CD4-positive, alpha-beta T cell (primary cell): ENCODE results near the gene ECHDC3. TPM values are rescaled to one million over a fixed set of nuclear protein-coding genes. Genes with fewer than 3 reads are reported as not detected.

Experiments used
- ATAC-seq: fragments of 200-7000 bp; cut with Tn5 transposase; one replicate; pipeline ENCODE4 v1.10.0; 2022; ENCODE audit warnings: mild to moderate bottlenecking; ENCODE audit not compliant: poor library complexity
- CTCF ChIA-PET: fragments of 350-600 bp; sonication (Branson Sonifier 250); formaldehyde crosslinking; loops from one replicate; lab custom pipeline; 2021; ENCODE audit warnings: antibody characterized with exemption, inconsistent platforms; lab: Charles Lee
- POLR2A ChIA-PET: fragments of 350-600 bp; sonication (Branson Sonifier 250); formaldehyde crosslinking; loops from one replicate; lab custom pipeline; 2021; ENCODE audit warnings: antibody characterized with exemption, inconsistent platforms; lab: Charles Lee
- DNase-seq, 14 experiments: peaks; one replicate each; pipeline ENCODE4 v3.0.0-alpha.2; 2013 to 2020; ENCODE audit warnings: mixed read lengths in 2 of 14
- H3K27ac ChIP-seq, 2 donors: one replicate each; pipeline versions ENCODE4 v1.5.1 to v1.7.0; 2013; ENCODE audit warnings: low read length in 2 of 2, low read depth in 1 of 2, mild to moderate bottlenecking in 1 of 2
- H3K27me3 ChIP-seq, 2 experiments: 1 replicate in 1 of 2; 2 replicates in 1 of 2; pipeline versions ENCODE4 v1.6.1 to v1.7.0; 2013; ENCODE audit warnings: low read length in 2 of 2, control low read depth in 1 of 2, mild to moderate bottlenecking in 1 of 2, moderate library complexity in 1 of 2; ENCODE audit not compliant: insufficient read depth in 2 of 2, control insufficient read depth in 1 of 2
- H3K36me3 ChIP-seq: one replicate; pipeline ENCODE4 v1.6.1; 2013; ENCODE audit warnings: low read length, control low read depth; ENCODE audit not compliant: insufficient read depth
- H3K4me1 ChIP-seq: one replicate; pipeline ENCODE4 v1.6.1; 2013; ENCODE audit warnings: low read length, control low read depth; ENCODE audit not compliant: insufficient read depth
- H3K4me3 ChIP-seq: one replicate; pipeline ENCODE4 v1.5.1; 2013; ENCODE audit warnings: mild to moderate bottlenecking, low read length, moderate library complexity
- H3K9me3 ChIP-seq, 2 experiments: 1 replicate in 1 of 2; 2 replicates in 1 of 2; pipeline versions ENCODE4 v1.6.1 to v1.7.0; 2013; ENCODE audit warnings: low read length in 2 of 2, mild to moderate bottlenecking in 2 of 2, control low read depth in 1 of 2, moderate library complexity in 1 of 2; ENCODE audit not compliant: control insufficient read depth in 1 of 2, insufficient read depth in 1 of 2
- H3K27ac Mint-ChIP-seq: one replicate; pipeline ENCODE4 v1.8.0; 2020; ENCODE audit warnings: mixed read lengths
- H3K27me3 Mint-ChIP-seq: one replicate; pipeline ENCODE4 v1.8.0; 2021; ENCODE audit warnings: mixed read lengths
- H3K36me3 Mint-ChIP-seq: one replicate; pipeline ENCODE4 v1.8.0; 2021; ENCODE audit warnings: low read depth, mixed read lengths
- H3K4me1 Mint-ChIP-seq: one replicate; pipeline ENCODE4 v1.8.0; 2021; ENCODE audit warnings: low read depth, mixed read lengths
- H3K4me3 Mint-ChIP-seq: one replicate; pipeline ENCODE4 v1.8.0; 2020; ENCODE audit warnings: mild to moderate bottlenecking, mixed read lengths
- H3K9me3 Mint-ChIP-seq: one replicate; pipeline ENCODE4 v1.8.0; 2020; ENCODE audit warnings: mixed read lengths
- CTCF ChIP-seq: fragments of 200-600 bp; IDR thresholded peaks from one replicate; pipeline ENCODE4 v1.8.0; 2022; ENCODE audit warnings: antibody characterized with exemption, mild to moderate bottlenecking
- intact Hi-C, 2 experiments: fragments of 100-400 bp; cut with DNase I in 1 of 2; cut with micrococcal nuclease in 1 of 2; formaldehyde crosslinking; loops; one replicate each; pipeline versions ENCODE4 v1.15.1 to v1.9.0; 2023 to 2025; cut with DNase I, micrococcal nuclease
- polyA plus RNA-seq, 2 donors: library from polyadenylated mRNA; unstranded; fragments of 120-200 nt; gene quantifications; one replicate each; pipeline ENCODE4 v1.2.1, GENCODE V29; 2013
- total RNA-seq, 174 experiments: library from RNA in 2 of 174; stranded (reverse) in 2 of 174; gene quantifications; one replicate each; pipeline ENCODE4 v1.2.3 and lab custom pipeline; 2021 to 2026

Gene ECHDC3, protein sequence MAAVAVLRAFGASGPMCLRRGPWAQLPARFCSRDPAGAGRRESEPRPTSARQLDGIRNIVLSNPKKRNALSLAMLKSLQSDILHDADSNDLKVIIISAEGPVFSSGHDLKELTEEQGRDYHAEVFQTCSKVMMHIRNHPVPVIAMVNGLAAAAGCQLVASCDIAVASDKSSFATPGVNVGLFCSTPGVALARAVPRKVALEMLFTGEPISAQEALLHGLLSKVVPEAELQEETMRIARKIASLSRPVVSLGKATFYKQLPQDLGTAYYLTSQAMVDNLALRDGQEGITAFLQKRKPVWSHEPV
- total RNA-seq (1 to 10 TPM; 1.5 to 1.6 TPM), total RNA-seq (lab: John Stamatoyannopoulos, UW) (0 to 3.7 (median 1.0) reads per million in 172 experiments)
- 0.58 TPM for polyA plus RNA-seq (2013, experiment 1 of 2)
- 0.69 TPM for polyA plus RNA-seq (2013, experiment 2 of 2)

DNA sequence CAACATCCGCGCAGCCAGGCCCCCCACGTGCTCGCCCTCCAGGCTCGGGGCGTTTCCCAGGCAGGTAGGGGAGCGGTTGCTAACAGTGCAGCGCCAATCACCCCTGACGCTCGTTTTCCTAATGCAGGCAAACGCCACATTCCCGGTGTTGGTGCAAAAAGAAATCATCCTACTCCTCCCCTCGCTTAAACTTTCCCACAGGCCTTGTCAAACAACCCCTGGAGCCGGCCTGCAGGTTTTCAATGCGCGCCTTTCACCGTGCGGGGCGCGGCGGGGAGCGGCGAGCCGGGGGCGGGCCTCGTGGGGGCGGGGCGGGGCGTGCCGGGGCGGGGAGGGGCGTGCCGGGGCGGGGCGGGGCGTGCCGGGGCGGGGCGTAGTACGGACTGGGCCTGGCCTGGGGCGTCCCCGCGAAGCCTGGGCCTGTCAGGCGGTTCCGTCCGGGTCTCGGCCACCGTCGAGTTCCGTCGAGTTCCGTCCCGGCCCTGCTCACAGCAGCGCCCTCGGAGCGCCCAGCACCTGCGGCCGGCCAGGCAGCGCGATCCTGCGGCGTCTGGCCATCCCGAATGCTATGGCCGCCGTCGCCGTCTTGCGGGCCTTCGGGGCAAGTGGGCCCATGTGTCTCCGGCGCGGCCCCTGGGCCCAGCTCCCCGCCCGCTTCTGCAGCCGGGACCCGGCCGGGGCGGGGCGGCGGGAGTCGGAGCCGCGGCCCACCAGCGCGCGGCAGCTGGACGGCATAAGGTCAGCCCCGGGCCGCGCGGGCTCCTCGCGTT, at the start of gene ECHDC3:
Gene ECHDC3 (plus strand): TSS at position 374 of the 770 bp plus-strand sequence. CDS start 195 bp downstream, at position 569.
- intact Hi-C loops: loop anchor here (2.0 to 5.0 kb wide), 2 partner anchors 15 to 130 kb away; partner anchors contain the start of gene USP6NL (in 1 of the 2)
- Histone ChIP-seq H3K36me3 (no peaks in the 10 kb centered on the region), H3K27ac (no peak within 1 kb of the TSS), H3K27me3 (peaks cover 0 to 13% of the 10 kb centered on the region in 2 experiments), H3K9me3 (peaks cover 0 to 4% of the 10 kb centered on the region in 2 experiments), H3K4me3 (peak within 1 kb of the TSS; percentile 56), H3K4me1 (peaks cover 18% of the 10 kb centered on the region)
- ChIA-PET CTCF (no interaction called here), POLR2A (interaction anchor here (1.2 kb wide), 1 partner anchor 56 kb away, joined by 4 read pairs; no protein-coding TSS in a partner anchor)
- DNase-seq: peak in 13 of 14 experiments; percentile 11 to 75 (median 41)
- H3K4me3 Mint-ChIP-seq: peak within 1 kb of the TSS; percentile 67
- ATAC-seq: peak; percentile 84
- H3K27ac Mint-ChIP-seq: peak within 1 kb of the TSS; percentile 22
- no peaks in the 10 kb centered on the region for H3K9me3 Mint-ChIP-seq
- TF ChIP-seq CTCF: no peak
- peaks cover 22% of the 10 kb centered on the region for H3K27me3 Mint-ChIP-seq
- H3K4me1 Mint-ChIP-seq: peaks cover 18% of the 10 kb centered on the region
- no peaks in the 10 kb centered on the region for H3K36me3 Mint-ChIP-seq

DNA sequence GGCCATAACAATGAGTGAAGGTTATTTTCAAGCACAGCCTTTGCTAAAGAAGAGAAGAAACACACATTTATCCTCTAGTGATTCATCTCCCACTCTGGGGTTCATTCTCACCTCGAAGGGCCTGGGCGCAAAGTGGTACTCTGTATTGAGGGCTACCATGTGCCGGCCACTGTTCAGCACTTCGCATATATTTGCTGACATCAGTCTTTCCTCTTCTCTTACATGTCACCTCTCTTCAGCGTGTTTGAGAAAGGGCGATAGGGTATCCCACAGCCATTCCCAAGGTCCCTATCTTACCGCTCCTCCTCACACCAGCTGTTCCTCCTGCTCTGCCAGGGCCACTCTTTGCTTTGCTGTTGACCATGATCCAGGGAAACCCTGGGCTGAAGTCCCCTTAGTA, 48.8 kb upstream of the ECHDC3 start:
- no peak for TF ChIP-seq CTCF
- no peaks in the 10 kb centered on the region for H3K27me3 Mint-ChIP-seq
- CTCF ChIA-PET: no interaction called here
- ATAC-seq (no peak), DNase-seq (no peak)
- intact Hi-C loops: no loop called here
- H3K36me3 Mint-ChIP-seq: no peaks in the 10 kb centered on the region
- POLR2A ChIA-PET: no interaction called here
- H3K36me3 ChIP-seq: no peaks in the 10 kb centered on the region
- H3K4me1 ChIP-seq: no peaks in the 10 kb centered on the region
- no peaks in the 10 kb centered on the region for H3K9me3 Mint-ChIP-seq
- no peak overlapping the region for H3K27ac Mint-ChIP-seq
- H3K4me3 ChIP-seq: no peak overlapping the region
- H3K27ac ChIP-seq: no peak overlapping the region
- peaks cover 22% of the 10 kb centered on the region for H3K4me1 Mint-ChIP-seq
- no peaks in the 10 kb centered on the region for H3K9me3 ChIP-seq
- H3K27me3 ChIP-seq: no peaks in the 10 kb centered on the region
- H3K4me3 Mint-ChIP-seq: no peak overlapping the region

GRCh38 chr10:11695779-11696178, 46.4 kb upstream of the ECHDC3 start:
- Mint-ChIP-seq H3K27ac (no peak overlapping the region), H3K4me3 (no peak overlapping the region), H3K4me1 (peaks cover 13% of the 10 kb centered on the region), H3K36me3 (no peaks in the 10 kb centered on the region), H3K9me3 (no peaks in the 10 kb centered on the region), H3K27me3 (no peaks in the 10 kb centered on the region)
- DNase-seq: no peak
- no peaks in the 10 kb centered on the region for H3K4me1 ChIP-seq
- TF ChIP-seq CTCF: no peak
- H3K4me3 ChIP-seq: no peak overlapping the region
- intact Hi-C loops: no loop called here
- CTCF ChIA-PET: no interaction called here
- no peak overlapping the region for H3K27ac ChIP-seq
- ATAC-seq: no peak
- H3K9me3 ChIP-seq: no peaks in the 10 kb centered on the region
- POLR2A ChIA-PET: no interaction called here
- no peaks in the 10 kb centered on the region for H3K27me3 ChIP-seq
- H3K36me3 ChIP-seq: no peaks in the 10 kb centered on the region
